ENCODE results near the gene OR10H3.
"Not testable (repeated sequence)": the region's sequence is repeated elsewhere in the genome, so short reads cannot be mapped to it uniquely, and the experiment has no call there.

Gene OR10H3

DNA sequence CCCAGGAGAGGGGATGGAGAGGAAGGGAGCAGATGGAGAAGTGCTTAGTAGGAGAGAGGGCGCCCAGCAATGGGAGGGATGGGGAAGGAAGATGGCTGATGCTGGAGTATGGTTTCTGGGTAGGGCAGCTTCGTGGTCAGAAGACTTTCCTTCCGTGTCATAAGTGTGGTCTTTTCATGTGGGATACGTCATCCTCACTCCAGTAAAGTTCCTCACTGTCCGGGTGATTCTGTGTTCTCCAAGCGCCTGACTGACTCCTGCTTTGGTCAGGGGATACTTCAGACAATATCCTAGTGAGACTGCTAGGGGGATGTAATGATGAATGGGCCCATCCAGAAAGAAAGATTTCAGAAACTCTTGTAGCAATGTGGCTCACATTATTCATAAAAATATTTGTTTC is 3.9 kb upstream of the OR10H3 start:
- no peaks in the 10 kb centered on the region for H3K4me1 ChIP-seq (ENCODE audit: control insufficient read depth, insufficient read depth, low read length)
- H3K27me3 ChIP-seq (ENCODE audit: control insufficient read depth, insufficient read depth, low read length), result no peaks in the 10 kb centered on the region
- H3K9me3 ChIP-seq (replicated peaks; ENCODE audit: low read length), result no peaks in the 10 kb centered on the region
- no peak overlapping the region for H3K4me2 ChIP-seq (ENCODE audit: low read length)
- no peak overlapping the region for H3K4me3 ChIP-seq (ENCODE audit: low read length)
- no peaks in the 10 kb centered on the region for H3K36me3 ChIP-seq (ENCODE audit: insufficient read depth, low read length)
- no peak overlapping the region for H3K9ac ChIP-seq (ENCODE audit: low read depth, low read length)

DNA sequence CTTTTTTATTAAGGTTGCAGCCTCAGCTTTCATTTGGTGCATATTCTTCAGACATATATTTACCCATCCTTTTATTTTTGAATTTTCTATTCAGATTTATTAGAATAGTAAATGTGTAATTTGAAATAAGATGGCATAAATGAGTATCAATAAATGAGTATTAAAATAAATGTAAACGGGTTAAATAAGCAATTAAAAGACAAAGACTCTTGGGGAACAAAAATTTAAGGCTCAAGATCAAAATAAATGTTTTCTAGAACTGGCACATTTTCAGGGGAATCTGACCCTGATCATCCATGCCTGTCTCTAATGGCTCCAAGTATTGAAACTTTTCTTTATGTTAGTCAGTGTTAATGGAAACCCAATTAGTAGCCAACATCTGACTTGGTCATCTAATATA is 3.0 kb downstream of the OR10H3 start:
- no peak overlapping the region for H3K4me3 ChIP-seq (ENCODE audit: low read length)
- H3K36me3 ChIP-seq (ENCODE audit: insufficient read depth, low read length), result no peaks in the 10 kb centered on the region
- H3K4me1 ChIP-seq (ENCODE audit: control insufficient read depth, insufficient read depth, low read length), result no peaks in the 10 kb centered on the region
- no peak overlapping the region for H3K4me2 ChIP-seq (ENCODE audit: low read length)
- H3K9ac ChIP-seq (ENCODE audit: low read depth, low read length), result no peak overlapping the region
- peaks cover 4% of the 10 kb centered on the region for H3K9me3 ChIP-seq (replicated peaks; ENCODE audit: low read length)
- H3K27me3 ChIP-seq (ENCODE audit: control insufficient read depth, insufficient read depth, low read length), result no peaks in the 10 kb centered on the region

DNA sequence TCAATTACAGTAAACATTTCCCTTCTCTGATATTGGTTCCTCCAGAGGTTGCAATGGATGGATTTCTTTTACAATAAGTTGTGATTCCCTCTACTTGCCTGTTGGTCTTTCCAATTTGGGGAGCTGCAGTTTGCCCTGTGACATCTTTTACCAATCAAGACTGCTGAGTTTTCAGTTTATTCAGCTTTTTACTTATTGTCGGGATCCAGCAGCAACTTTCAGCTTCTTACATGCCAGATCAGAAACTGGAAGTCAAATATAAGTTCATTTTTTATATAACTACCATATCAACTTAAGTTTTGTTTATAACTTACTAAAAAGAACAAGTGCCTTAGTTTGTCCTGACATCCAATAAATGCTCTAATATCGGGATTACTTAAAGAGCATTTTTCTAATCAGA is 10.5 kb downstream of the OR10H3 start:
- H3K9me3 ChIP-seq (replicated peaks; ENCODE audit: low read length), result peaks cover 4% of the 10 kb centered on the region
- H3K4me3 ChIP-seq (ENCODE audit: low read length), result no peak overlapping the region
- H3K4me2 ChIP-seq (ENCODE audit: low read length), result no peak overlapping the region
- H3K27me3 ChIP-seq (ENCODE audit: control insufficient read depth, insufficient read depth, low read length), result no peaks in the 10 kb centered on the region
- H3K9ac ChIP-seq (ENCODE audit: low read depth, low read length), result no peak overlapping the region
- H3K4me1 ChIP-seq (ENCODE audit: control insufficient read depth, insufficient read depth, low read length), result no peaks in the 10 kb centered on the region
- no peaks in the 10 kb centered on the region for H3K36me3 ChIP-seq (ENCODE audit: insufficient read depth, low read length)

DNA sequence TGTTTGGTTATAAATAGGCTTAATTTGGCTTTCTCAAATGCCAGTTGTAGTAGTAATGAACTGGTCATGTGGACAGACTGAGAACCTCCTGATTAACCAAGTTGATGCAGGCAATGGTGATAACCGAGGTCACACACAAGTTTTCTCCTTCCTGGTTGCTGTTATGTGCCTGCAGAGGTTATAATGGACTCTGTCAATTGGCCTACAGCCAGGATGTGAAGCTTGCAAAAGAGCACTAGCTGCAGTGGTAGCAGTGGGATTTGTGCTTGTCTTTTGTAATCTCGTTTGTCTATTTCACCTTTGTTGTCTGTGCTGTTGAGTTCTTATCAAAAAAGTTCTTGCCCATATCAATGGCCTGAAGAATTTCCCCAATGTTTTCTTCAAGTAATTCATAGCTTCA is 20.6 kb downstream of the OR10H3 start:
- Histone ChIP-seq H3K4me1 (ENCODE audit: control insufficient read depth, insufficient read depth, low read length) (no peaks in the 10 kb centered on the region), H3K4me3 (ENCODE audit: low read length) (no peak overlapping the region), H3K27me3 (ENCODE audit: control insufficient read depth, insufficient read depth, low read length) (no peaks in the 10 kb centered on the region), H3K4me2 (ENCODE audit: low read length) (no peak overlapping the region), H3K9me3 (replicated peaks; ENCODE audit: low read length) (peaks cover 3% of the 10 kb centered on the region), H3K36me3 (ENCODE audit: insufficient read depth, low read length) (no peaks in the 10 kb centered on the region), H3K9ac (ENCODE audit: low read depth, low read length) (no peak overlapping the region)

DNA sequence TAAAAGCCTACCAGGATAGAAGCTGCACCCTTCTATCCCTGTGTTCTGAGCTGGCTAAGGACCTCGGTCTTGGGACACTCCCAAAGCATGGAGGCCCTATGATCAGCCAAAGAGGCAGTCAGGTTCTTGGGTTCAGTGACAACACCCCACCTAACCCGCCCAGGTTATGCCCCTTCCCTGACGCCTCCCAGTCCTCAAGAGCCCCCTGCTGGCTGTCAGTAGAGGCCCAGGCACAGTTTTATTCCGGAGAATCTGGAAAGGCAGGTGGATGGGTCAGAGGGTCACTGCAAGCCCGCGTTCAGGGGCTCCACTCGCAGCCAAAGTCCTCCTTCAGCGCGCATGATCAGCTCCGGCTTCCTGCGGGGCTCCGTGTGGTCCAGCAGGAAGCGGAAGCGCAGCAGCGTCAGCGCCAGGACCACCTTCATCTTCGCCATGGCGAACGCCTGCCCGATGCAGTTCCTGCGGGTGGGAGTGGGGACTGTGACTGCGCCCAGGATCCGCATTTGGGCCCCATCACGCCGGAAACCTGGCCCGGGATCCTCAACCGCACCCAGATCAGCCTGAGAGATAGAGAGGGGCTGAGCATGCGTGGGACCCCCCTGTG is 22.3 kb downstream of the OR10H3 start:
- H3K4me3 ChIP-seq (ENCODE audit: low read length), result no peak overlapping the region
- H3K4me2 ChIP-seq (ENCODE audit: low read length), result no peak overlapping the region
- peaks cover 3% of the 10 kb centered on the region for H3K9me3 ChIP-seq (replicated peaks; ENCODE audit: low read length)
- no peaks in the 10 kb centered on the region for H3K36me3 ChIP-seq (ENCODE audit: insufficient read depth, low read length)
- H3K4me1 ChIP-seq (ENCODE audit: control insufficient read depth, insufficient read depth, low read length), result no peaks in the 10 kb centered on the region
- no peak overlapping the region for H3K9ac ChIP-seq (ENCODE audit: low read depth, low read length)
- no peaks in the 10 kb centered on the region for H3K27me3 ChIP-seq (ENCODE audit: control insufficient read depth, insufficient read depth, low read length)

DNA sequence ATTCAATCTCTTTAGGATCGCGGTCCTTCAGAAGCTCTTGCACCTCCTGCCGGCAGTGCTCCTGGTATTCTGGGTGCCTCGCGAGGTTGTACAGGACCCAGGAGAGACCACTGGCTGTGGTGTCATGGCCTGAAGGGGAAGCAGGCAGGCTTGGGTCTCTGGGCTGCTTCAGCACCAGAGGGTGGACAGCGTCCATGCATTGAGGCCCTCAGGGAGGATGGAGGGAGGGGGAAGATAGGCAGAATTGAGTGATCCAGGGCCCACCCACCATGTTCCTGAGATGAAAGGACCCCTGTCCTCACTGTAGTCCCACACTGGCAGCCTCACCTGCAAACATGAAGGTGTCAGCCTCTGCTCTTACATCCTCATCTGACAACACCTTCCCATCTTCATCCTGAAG is 31.8 kb downstream of the OR10H3 start:
- Histone ChIP-seq H3K36me3 (ENCODE audit: insufficient read depth, low read length) (no peaks in the 10 kb centered on the region), H3K27me3 (ENCODE audit: control insufficient read depth, insufficient read depth, low read length) (no peaks in the 10 kb centered on the region), H3K4me2 (ENCODE audit: low read length) (no peak overlapping the region), H3K9ac (ENCODE audit: low read depth, low read length) (no peak overlapping the region), H3K9me3 (replicated peaks; ENCODE audit: low read length) (no peaks in the 10 kb centered on the region), H3K4me1 (ENCODE audit: control insufficient read depth, insufficient read depth, low read length) (no peaks in the 10 kb centered on the region), H3K4me3 (ENCODE audit: low read length) (no peak overlapping the region)

DNA sequence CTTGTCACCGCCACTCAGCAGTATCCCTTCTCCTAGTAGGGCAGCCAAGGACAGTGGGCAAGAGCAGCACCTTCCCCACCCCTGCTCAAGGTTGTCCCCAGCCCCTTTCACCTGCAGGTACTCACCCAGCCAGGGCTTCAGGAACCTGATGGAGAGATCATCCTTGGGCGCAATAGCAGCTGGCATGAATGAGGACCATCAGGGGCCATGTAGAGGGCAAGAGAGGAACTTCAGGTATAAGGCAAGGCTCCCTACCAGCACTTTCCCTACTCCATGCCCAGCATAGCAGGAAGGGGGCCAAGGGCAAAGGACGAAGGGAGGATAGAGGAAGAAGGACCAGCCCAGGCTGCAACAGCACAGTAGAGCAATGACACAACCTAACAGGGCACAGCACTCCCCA is 36.4 kb downstream of the OR10H3 start:
- H3K4me2 ChIP-seq (ENCODE audit: low read length), result not testable (repeated sequence)

DNA sequence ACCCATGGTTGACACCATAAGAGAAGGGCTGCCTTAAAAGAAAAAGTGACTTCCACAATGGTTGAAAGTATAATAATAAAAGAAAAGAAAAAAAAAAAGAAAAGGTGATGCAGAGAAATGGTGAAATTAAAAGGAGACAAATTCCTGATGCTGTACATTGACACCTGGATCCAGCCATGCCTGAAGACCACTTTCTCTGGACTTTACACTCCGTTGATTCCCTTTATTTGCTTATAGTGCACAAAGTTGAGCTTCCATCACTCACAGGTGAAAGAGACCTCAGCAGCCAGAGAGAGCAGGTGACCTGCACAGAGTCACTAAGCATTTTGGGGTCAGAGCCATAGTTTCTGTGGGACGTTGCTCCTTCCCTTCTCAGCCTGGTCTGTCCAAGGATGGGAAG is 37.5 kb downstream of the OR10H3 start:
- H3K4me3 ChIP-seq (ENCODE audit: low read length), result no peak overlapping the region
- H3K9me3 ChIP-seq (replicated peaks; ENCODE audit: low read length), result peaks cover 2% of the 10 kb centered on the region
- H3K4me2 ChIP-seq (ENCODE audit: low read length), result no peak overlapping the region
- no peaks in the 10 kb centered on the region for H3K36me3 ChIP-seq (ENCODE audit: insufficient read depth, low read length)
- no peaks in the 10 kb centered on the region for H3K27me3 ChIP-seq (ENCODE audit: control insufficient read depth, insufficient read depth, low read length)
- no peak overlapping the region for H3K9ac ChIP-seq (ENCODE audit: low read depth, low read length)
- no peaks in the 10 kb centered on the region for H3K4me1 ChIP-seq (ENCODE audit: control insufficient read depth, insufficient read depth, low read length)

More for the DNA sequence above, 36.4 kb downstream of the OR10H3 start:
- H3K9ac ChIP-seq (ENCODE audit: low read depth, low read length); H3K4me1 ChIP-seq (ENCODE audit: control insufficient read depth, insufficient read depth, low read length); H3K9me3 ChIP-seq (replicated peaks; ENCODE audit: low read length); H3K4me3 ChIP-seq (ENCODE audit: low read length); H3K27me3 ChIP-seq (ENCODE audit: control insufficient read depth, insufficient read depth, low read length); H3K36me3 ChIP-seq (ENCODE audit: insufficient read depth, low read length): not testable (repeated sequence)

DNA sequence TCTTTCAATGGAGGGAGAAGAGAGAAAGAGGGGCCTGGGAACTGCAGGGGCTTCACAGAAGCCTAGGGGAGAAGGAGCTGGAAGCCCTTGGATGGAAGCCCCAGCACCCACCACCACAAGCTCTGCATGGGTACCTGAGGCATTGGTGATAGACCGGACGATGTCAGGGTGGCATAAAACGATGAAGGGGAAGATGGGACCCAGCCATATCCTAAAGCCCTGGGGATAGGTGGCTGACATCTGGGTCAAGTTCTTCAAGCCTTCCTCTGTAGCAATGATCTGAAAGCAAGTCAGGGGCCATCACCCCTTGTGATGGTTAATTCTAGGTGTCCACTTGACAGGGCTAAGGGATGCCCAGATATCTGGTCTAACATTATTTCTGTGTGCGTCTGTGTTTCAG is 38.5 kb downstream of the OR10H3 start:
- peaks cover 3% of the 10 kb centered on the region for H3K9me3 ChIP-seq (replicated peaks; ENCODE audit: low read length)
- H3K27me3 ChIP-seq (ENCODE audit: control insufficient read depth, insufficient read depth, low read length), result no peaks in the 10 kb centered on the region
- H3K9ac ChIP-seq (ENCODE audit: low read depth, low read length), result no peak overlapping the region
- H3K4me1 ChIP-seq (ENCODE audit: control insufficient read depth, insufficient read depth, low read length), result no peaks in the 10 kb centered on the region
- H3K4me3 ChIP-seq (ENCODE audit: low read length), result no peak overlapping the region
- H3K36me3 ChIP-seq (ENCODE audit: insufficient read depth, low read length), result no peaks in the 10 kb centered on the region
- H3K4me2 ChIP-seq (ENCODE audit: low read length), result no peak overlapping the region

DNA sequence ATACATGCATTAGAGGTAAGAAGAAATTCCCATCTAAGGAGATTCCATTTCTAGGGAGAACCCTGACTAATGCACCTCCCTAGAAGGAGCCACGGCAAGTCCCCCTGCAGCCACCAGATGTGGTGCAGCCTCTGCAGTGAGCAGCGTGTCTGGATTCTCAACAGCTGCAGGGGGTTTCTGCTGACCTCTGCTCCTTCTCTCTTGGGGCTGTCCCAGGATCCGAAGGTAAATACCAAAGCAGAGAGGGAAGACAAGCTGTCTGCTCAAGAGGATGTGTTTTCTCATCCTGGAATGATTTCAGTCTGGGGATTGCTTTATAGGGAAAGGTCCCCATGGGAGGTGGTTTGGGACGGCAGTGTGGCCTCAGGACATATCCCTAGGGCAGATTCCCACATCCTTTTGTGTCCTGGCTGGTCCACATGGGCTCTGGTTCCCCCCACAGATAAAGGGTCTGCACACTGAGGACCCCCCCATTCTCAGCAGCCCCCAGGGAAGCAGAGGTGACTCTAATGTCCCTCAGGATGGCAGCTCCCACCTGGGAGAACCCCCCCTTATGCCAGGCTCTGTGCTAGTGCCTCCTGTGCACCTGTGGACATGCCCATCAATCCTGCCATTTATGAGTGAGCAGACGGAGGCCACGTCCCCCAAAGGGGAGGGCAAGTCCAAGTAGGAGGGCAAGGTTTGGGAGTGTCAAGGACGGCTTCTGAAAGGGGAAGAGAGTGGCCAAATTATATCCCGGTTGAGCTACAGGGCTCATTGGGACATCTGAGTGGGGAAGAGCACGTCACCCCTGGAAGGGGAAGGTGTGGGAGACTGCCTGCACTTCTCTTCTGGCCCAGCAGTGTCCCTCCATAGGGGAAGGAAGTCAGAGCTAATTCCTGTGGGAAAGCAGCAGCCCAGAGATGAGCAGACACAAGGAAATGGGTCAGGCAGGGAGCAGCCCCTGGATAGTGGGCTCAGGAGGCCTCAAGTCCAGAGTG is 39.5 kb downstream of the OR10H3 start:
- peaks cover 5% of the 10 kb centered on the region for H3K9me3 ChIP-seq (replicated peaks; ENCODE audit: low read length)

DNA sequence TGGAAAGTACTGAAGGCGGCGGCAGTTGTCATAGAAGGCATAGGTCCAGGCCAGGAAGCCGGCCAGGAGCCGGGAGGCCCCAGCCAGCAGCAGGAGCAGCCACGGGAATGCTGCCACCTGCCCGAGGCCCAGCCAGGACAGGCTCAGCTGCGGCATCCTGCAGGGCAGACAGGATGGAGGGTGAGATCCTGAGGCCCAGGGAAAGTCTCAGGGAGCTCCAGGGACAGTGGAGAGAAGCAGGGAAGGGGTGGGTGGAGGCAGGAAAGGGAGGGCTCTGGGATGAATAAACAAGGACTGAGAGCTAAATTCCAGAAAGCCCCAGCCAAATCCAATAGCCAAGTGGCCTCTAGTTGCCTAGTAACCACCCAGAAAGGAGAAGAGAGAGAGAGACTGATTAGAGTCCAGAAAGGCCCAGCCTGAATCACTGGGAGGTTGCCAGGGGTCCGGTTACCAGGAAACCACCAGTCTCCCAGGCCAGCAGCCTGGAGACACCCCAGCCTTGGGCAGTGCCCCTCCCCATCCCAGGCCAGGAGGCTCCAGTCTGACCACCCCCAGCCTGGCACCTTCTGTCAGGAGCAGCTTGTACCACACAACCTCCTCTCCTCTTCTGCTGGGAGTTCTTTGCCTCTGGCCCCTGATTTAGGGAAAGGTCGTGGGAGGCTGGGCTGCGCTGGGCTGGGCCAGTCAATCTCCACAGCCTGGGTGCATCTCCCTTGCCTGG is 42.1 kb downstream of the OR10H3 start:
- Histone ChIP-seq H3K9me3 (replicated peaks; ENCODE audit: low read length) (peaks cover 5% of the 10 kb centered on the region), H3K9ac (ENCODE audit: low read depth, low read length) (no peak overlapping the region), H3K4me1 (ENCODE audit: control insufficient read depth, insufficient read depth, low read length) (no peaks in the 10 kb centered on the region), H3K4me2 (ENCODE audit: low read length) (no peak overlapping the region), H3K36me3 (ENCODE audit: insufficient read depth, low read length) (no peaks in the 10 kb centered on the region), H3K27me3 (ENCODE audit: control insufficient read depth, insufficient read depth, low read length) (no peaks in the 10 kb centered on the region), H3K4me3 (ENCODE audit: low read length) (no peak overlapping the region)

More for the DNA sequence above, 39.5 kb downstream of the OR10H3 start:
- Histone ChIP-seq H3K4me3 (ENCODE audit: low read length) (no peak overlapping the region), H3K9ac (ENCODE audit: low read depth, low read length) (no peak overlapping the region), H3K4me1 (ENCODE audit: control insufficient read depth, insufficient read depth, low read length) (no peaks in the 10 kb centered on the region), H3K27me3 (ENCODE audit: control insufficient read depth, insufficient read depth, low read length) (no peaks in the 10 kb centered on the region), H3K4me2 (ENCODE audit: low read length) (no peak overlapping the region), H3K36me3 (ENCODE audit: insufficient read depth, low read length) (no peaks in the 10 kb centered on the region)

All from skeletal muscle satellite cell (primary cell).